Measurements from ENCODE around the gene FAAH. TPM values are rescaled to one million over a fixed set of nuclear protein-coding genes. Genes with fewer than 3 reads are reported as not detected.

FAAH gene
- total RNA-seq, 1 experiment from 2014 or later = 3.8 TPM

GRCh38 chr1:46401154-46401913, 7.2 kb downstream of the FAAH start:
- DNase-seq (ENCODE audit: low read depth) = peak; percentile 43

GRCh38 chr1:46401964-46402626, 8.0 kb downstream of the FAAH start:
- DNase-seq (ENCODE audit: low read depth) = peak; percentile 77

GRCh38 chr1:46403916-46404315, 9.8 kb downstream of the FAAH start:
- no peak for DNase-seq (ENCODE audit: low read depth)

GRCh38 chr1:46404482-46405196, 10.5 kb downstream of the FAAH start:
- DNase-seq (ENCODE audit: low read depth) = no peak

GRCh38 chr1:46405197-46405555, 11.1 kb downstream of the FAAH start:
- no peak for DNase-seq (ENCODE audit: low read depth)

- DNase-seq (ENCODE audit: low read depth) = no peak
These were observed 11.6 kb downstream of the FAAH start for GRCh38 chr1:46405724-46406123.

- no peak for DNase-seq (ENCODE audit: low read depth)
These were observed 12.9 kb downstream of the FAAH start for GRCh38 chr1:46406881-46407608.

GRCh38 chr1:46407636-46408035, 13.5 kb downstream of the FAAH start:
- DNase-seq (ENCODE audit: low read depth) = no peak

- no peak for DNase-seq (ENCODE audit: low read depth)
These were observed 14.4 kb downstream of the FAAH start for GRCh38 chr1:46408356-46409062.

GRCh38 chr1:46409063-46409372, 14.9 kb downstream of the FAAH start:
- DNase-seq (ENCODE audit: low read depth) = no peak

- no peak for DNase-seq (ENCODE audit: low read depth)
These were observed 16.3 kb downstream of the FAAH start for GRCh38 chr1:46410156-46411009.

GRCh38 chr1:46411010-46411405, 16.9 kb downstream of the FAAH start:
- DNase-seq (ENCODE audit: low read depth) = no peak

- DNase-seq (ENCODE audit: low read depth) = no peak
These were observed 17.7 kb downstream of the FAAH start for GRCh38 chr1:46411601-46412341.

GRCh38 chr1:46412893-46413595, 18.9 kb downstream of the FAAH start:
- no peak for DNase-seq (ENCODE audit: low read depth)

GRCh38 chr1:46413596-46413985, 19.5 kb downstream of the FAAH start:
- DNase-seq (ENCODE audit: low read depth) = no peak

- DNase-seq (ENCODE audit: low read depth) = no peak
These were observed 21.4 kb downstream of the FAAH start for GRCh38 chr1:46415514-46415913.

- no peak for DNase-seq (ENCODE audit: low read depth)
These were observed 24.9 kb downstream of the FAAH start for GRCh38 chr1:46418976-46419375.

- no peak for DNase-seq (ENCODE audit: low read depth)
These were observed 26.4 kb downstream of the FAAH start for GRCh38 chr1:46420533-46420915.

- no peak for DNase-seq (ENCODE audit: low read depth)
These were observed 27.6 kb downstream of the FAAH start for GRCh38 chr1:46421739-46422138.

Data from Daoy (cell line).